Epidermal melanocyte (primary cell): ENCODE measurements around the gene PCYT1B.
A peak's percentile ranks its signal among the peaks of the same experiment; 100 is the strongest.
"Not testable (repeated sequence)": the region's sequence is repeated elsewhere in the genome, so short reads cannot be mapped to it uniquely, and the experiment has no call there.

Experiments
- DNase-seq: peaks from one replicate; pipeline ENCODE4 v3.0.0; 2011; ENCODE audit warnings: low spot score; ENCODE audit not compliant: insufficient read length

Gene PCYT1B

DNA sequence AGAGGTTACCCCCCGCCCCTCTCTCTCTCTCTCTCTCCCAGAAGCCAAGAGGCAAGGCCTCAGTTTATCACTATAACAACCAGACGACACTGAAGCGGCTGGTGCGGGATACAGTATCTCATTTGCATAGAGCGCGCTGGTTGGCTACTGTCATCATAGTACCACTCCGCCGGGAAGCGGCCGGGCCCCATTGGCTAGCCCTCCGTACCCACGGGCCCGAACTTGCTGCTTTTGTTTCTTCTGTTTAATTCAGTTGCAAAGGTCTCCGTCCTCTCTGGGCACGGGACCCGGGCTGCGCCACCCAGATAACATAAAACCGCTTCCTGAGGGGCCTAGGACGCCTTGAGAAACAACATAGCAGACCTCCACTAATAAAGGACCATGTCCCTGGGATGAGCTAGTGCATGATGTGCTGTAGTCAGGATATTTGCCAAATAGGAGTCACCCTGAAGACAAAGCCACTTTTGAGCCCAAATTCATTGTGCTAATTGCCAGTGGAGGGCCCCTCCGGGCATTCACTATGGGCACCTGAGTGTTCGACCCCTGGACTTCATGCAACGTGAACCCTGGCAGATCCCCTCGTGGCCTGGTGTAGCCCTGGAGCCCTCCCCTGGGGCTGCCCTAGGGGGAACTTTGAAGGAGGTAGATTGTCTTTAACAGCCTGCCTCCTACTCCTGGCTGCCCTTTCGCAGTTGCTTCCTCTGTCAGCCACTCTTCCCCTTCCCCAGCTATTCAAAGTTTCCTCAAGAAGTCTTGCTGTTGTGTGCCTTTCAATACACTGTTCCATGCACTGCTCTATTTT is at the start of gene PCYT1B:
TSS of gene PCYT1B (minus strand) at position 91 of the 802 bp plus-strand sequence. CDS start 242 bp downstream, outside the sequence.
- peak; percentile 20 for DNase-seq

DNA sequence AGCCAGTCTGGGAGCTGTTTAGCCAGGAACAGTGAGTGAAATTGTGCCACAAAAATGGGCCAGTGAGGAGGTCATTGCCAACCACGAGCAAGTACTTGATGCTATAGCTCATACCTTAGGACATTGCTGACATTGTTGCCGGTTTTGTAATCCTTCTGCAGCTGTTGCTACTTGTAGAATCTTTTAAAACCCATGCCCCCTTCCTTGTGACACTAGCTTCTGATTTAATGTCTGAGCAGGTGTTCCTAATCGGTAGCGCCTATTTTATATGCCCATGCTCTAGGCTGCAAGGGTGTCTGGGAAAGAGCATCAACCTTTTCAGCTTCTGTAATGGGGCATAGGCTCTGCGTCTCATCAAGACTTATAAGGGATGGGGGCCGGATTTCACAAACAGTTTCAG is 49.1 kb upstream of the PCYT1B start:
- DNase-seq, result no peak

DNA sequence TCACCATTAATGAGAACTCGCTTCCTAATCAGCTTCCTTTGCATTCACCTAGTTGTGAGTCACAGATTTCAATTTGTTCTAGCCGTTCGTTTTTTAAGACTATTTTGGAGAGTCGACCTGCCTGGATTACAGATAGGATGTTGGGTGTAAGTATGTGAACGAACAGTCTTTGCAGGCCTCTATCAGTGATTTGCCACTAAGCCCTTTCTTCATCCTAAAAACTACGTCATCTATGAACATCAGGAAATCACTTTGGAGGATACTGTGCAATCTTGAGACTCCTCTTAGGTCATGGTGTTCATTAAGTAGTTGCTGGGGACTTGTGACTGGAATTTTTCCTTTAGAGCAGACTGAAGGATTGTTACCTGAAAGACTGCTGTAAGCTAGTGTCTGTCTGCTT is 47.7 kb upstream of the PCYT1B start:
- DNase-seq, result no peak

DNA sequence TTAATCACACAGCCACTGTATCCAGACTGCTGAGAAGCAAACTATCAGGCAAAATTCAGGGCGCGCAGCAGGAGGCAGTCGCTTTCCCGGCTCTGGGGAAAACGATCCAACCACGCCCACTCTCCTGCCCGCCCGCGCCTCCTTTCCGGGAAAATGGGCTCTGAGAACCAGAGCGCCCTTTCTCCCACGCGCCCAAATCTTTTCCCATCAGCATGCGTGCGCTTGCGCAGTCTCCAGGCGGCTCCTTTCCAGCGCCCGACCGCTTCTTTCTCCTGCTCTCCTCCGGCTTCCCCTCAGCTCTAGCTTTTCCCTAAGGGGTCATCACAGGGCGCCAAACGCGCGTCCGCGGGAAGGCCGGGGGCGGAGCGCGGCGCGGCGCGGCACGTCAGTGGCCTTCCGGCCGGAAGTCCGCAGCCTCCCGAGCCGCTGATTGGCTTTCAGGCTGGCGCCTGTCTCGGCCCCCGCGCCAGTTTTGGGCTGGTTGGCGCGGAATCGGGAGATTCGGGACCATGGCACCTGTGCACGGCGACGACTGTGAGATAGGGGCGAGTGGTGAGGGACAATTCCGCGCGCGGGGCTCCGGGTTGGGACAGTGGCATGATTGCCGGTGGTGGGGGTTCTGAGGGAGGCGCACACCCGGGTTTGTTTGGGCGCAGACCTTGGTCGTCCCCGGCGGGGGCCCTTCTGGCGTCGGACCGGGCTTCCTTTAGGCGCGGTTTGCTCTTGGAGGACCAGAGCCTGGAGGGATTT is 46.5 kb upstream of the PCYT1B start, which contains the start of gene POLA1:
TSS of gene POLA1 (plus strand) at position 466 of the 750 bp plus-strand sequence. CDS start at position 510, 44 bp downstream.
- DNase-seq, result peak; percentile 72

DNA sequence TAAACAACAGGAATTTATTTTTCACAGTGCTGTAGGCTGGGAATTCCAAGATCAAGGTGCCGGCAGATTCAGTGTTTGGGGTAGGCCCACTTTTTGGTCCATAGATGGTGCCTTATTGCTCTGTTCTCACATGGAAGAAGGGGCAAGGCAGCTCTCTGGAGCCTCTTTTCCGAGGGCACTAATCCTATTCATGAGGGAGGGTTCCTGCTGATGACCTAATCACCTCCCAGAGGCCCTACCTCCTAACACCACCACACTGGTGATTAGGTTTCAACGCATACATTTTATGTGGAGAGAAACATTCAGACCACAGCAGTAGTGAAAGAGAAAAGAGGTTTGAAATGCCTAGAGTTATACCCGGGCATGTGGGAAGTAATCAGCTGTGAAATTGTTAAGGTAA is 45.2 kb upstream of the PCYT1B start:
- DNase-seq, result no peak

DNA sequence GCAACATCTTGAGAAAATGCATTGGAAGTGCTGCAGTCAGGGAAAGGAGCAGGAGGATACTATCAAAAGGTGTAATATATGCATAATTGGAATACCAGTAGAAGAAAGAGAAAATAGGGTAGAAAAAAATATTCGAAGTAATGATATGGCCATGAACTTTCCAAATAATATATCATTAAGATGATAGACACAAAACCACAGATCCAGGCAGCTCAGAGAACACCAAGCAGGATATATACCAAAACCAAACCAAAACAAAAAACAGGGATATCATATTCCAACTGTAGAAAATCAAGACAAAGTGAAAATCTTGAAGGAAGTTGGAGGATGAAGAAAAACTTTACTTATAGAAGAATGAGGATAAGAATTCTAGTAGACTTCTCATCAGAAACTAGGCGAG is 36.9 kb upstream of the PCYT1B start:
- no peak for DNase-seq

DNA sequence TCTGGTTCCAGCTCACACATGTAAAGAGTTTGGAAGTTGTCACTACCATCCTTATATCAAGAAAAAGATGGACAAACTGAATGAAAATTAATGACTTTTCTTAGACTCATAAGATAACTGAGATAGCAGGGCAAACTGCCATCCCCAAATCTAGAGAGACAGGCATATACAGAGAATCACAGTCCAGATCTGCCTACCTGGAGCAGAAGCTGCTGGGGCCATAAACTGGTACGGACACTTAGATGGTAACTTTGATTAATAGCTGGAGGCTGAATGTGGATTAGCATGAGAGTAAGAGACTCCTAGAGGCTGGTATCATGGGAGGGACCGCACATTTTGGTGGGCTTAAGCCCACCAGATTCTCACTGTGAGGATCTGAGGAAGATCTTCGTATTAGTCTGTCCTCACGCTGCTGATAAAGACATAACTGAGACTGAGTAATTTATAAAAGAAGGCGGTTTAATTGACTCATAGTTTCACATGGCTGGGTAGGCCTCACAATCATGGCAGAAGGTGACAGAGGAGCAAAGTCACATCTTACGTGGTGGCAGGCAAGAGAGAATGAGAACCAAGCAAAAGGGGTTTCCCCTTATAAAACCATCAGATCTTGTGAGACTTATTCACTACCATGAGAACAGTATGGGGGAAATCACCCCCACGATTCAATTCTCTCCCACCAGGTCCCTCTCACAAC is 35.7 kb upstream of the PCYT1B start:
- no peak for DNase-seq

DNA sequence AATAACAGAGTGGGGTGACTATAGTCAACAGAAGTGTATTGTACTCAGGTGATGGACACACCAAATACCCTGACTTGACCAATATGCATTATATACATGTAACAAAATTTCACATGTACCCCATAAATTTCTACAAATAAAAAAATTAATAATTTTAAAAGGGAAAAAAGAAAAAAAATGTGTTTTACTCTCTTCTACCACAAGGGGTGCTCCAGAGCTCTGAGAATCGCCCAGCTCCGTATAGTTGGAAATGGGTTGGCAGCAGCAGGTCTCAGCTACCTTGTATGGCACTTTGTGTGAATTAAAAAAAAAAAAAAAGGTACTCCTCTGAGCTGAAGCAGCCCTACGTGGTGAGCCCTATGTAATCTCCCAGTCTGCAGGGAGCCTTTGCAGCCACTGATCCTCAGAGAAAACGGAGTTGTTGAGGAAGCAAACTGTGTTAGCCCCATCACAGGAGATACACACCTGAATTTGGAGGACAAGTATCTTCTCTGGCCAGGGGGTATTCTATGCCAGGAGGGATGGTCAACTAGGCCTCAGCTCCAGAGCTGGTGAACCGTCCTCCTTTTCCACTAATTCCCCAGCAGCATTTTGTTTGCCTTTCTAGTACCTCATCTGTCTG is 29.4 kb upstream of the PCYT1B start:
- DNase-seq, result no peak

DNA sequence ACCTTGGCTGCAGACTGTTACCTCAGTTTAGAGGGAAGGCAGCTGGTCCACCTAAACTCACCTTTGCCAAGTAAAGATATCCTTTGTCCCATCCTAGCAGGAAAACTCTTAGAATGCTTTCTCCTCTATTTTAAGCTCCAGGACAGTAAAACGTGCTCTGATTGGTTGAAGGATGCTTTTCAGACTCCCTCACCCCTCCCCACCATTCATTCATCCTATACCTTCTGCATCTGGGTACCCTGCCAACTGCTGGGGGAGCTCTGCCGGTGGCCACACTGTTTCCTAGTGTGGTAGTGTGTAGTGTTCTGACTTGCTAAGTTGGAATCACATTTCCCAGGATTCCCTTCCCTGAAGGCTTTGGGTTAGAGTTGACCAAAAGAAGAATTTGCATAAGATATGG is 26.3 kb upstream of the PCYT1B start:
- DNase-seq, result no peak

DNA sequence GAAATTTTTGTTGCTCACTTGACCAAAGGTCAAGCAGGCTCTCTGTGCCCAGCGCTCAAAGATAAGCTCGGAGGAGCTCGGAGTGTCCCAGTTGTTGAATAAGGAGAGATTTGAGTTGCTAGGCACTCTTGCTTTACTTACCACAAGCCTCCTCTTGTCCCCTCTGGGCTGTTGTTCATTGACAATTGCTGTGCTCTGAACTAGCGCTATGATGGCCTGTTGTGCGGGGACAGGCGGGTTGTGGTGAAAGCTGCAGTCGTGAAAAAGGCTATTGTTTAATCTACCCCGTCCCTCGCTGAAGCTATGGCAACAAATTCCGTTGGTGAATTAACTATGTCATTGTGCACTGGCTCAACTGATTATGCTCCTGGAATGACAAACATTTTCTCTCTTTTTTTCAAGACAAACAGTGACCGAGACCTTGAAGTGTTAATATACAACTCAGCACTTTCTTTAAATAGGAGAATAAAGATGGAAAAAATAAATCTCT is 25.6 kb upstream of the PCYT1B start:
- no peak for DNase-seq

DNA sequence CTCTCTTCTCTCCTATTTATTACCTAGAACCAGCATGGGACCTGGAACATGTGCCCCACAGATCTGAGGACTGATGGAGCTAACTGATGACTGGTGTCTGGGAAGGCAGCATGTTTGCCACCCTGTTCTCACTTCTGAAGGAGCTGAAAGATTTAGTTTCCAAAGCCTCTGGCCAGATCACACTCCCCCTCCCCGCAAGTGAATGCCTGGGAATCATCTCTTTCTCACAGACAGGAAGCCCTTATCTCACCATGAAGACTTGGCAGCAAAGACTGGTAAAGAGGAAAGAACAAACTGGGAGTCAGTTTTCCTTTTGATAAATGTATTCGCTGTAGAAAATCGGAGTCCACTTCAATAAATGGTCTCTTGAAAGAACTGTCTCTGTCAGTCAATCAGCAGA is 21.0 kb upstream of the PCYT1B start:
- no peak for DNase-seq

DNA sequence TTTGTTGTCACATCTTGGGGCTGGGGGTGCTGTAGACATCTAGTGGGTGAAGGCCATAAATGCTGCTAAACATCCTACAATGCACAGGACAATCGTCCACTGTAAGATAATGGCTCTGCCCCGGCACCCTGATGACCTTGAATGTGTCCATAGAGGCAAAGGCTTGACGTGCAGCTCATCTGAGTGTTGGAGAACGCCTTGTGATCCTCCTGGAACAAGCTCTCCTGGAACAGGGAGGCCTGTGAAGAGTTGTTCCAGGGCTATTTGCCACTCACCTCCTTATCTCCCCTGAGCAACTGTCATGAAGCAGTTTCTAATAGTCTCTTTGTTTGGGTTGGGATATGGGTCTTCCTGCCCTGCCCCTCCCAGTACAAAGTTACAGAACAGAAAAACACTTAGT is 15.2 kb upstream of the PCYT1B start:
- no peak for DNase-seq

DNA sequence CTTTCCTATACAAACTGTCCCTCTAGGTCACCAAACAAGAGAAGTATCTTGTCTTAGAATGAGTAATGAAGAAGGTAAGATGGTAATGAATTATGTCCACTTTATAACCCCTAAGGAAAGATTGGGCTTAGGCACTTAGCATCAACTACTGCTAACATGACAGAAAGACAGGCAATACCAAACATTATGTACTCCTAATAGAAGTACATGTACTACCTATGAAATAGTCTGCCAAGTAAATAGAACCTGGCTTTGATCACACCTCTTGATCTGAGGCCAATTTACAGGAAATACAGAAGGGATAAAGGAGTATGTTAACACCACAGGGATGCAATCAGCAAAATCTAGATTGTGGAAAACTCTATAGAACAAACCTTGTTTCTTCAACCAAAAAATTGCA is 14.1 kb upstream of the PCYT1B start:
- no peak for DNase-seq

DNA sequence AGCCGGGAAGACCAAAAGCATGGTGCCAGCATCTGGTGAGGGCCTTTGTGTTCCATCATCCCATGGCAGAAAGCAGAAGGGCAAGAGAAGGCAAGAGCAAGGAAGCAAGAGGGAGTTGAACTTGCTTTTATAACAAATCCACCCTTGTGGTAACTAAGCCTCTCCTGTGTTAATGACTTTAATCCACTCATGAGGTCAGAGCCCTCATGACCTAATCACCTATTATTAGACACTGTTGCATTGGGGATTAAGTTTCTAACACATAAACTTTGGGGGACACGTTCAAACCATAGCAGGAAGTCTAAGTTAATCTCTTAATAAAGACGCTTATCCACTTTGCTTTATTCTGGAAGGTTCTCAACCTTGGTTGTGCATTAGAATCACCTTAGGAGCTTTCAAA is 12.5 kb upstream of the PCYT1B start:
- DNase-seq, result no peak

DNA sequence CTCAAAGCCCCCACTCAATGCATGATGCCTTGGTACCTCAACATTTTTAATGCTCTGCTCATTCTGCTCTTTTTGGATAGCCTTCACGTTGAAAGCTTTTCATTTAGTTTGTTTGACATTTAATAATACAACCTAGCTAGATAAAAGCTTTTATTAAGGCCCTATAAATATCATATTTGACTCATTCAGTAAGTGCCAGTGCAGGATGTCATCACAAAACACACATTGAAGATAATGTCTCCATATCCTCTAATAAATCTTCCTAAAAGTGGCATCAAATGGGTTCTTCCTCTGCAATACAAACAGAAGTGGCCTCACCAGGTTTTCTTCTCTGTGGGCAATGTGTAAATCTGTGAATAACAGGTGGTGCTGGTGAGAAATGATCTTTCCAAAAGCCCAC is 12.0 kb upstream of the PCYT1B start:
- DNase-seq, result no peak

DNA sequence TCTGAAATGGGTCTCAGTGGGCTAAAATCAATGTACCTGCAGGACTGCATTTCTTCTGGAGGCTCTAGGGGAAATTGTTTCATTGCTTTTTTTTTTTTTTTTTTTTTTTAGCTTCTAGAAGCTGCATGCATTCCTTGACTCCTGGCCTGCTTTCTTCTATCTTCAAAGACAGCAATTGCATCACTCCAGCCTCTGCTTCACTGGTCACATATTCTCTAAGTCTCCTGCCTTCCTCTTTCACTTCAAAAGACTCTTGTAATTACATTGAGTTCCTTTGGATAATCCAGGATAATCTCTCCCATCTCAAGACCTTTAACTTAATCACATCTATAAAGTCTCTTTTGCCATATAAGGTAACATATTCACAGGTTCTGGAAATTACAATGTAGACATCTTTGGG is 11.3 kb upstream of the PCYT1B start:
- DNase-seq, result no peak

DNA sequence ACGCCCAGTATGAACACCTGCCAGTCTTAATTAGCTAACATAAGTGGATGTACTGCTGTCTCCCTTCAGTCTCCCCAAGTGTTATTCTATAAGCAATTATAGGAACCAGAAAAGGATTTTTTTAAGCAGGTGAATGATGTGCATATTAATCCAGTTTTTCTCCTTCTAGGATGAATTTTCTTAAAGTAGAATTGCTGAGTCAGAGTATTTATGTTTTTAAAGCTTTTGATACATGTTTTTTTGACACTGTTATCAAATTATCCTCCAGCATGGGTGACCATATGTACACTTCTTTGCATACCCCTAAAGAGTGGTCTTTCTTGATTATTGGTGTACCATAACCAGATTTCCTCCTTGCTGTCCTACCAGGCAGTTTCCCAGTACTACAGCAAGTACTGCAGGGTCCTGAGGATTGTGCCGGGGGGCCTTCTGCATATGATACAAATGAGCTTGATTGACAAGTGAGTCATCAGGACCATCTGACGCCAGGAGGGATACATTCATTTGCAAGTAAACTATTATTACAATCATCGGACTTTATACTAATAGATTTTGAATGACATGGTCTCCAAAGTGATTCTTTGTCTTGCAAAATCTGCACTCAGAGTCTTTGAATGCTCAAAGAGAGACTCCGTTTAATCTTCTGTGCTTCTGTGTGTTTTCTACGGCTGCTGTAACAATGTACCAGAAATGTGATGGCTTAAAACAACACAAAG is 10.7 kb upstream of the PCYT1B start:
- DNase-seq, result no peak

DNA sequence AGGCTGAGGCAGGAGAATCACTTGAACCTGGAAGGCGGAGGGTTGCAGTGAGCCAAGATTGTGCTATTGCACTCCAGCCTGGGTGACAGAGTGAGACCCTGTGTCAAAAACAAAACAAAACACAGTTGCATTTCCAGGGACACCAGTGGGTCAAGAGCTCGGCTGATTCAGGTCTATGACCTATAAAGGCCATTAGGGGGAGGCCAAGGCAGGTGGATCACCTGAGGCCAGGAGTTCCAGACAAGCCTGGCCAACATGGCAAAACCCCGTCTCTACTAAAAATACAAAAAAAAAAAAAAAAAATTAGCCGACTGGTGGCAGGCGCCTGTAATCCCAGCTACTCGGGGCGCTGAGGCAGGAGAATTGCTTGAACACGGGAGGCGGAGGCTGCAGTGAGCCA is 8.5 kb upstream of the PCYT1B start:
- DNase-seq, result not testable (repeated sequence)

DNA sequence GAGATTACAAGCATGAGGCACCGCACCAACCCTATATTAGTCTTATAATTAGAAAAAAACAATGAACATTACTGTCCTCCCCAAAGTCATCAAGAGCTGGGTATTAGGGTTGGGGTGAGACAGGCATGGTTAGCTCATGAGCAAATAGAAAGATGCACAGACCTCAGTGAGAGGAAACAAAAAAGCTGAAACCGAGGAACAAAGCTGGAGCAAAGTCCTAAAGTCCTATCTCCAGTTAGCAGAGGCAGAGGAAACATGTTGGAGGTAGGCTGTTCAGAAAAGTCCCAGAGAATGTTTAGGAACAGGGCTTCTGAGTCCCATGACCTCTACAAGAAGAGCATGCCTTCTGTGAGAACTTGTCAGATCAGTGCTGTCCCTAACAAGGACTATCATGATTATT is 4.6 kb upstream of the PCYT1B start:
- no peak for DNase-seq

DNA sequence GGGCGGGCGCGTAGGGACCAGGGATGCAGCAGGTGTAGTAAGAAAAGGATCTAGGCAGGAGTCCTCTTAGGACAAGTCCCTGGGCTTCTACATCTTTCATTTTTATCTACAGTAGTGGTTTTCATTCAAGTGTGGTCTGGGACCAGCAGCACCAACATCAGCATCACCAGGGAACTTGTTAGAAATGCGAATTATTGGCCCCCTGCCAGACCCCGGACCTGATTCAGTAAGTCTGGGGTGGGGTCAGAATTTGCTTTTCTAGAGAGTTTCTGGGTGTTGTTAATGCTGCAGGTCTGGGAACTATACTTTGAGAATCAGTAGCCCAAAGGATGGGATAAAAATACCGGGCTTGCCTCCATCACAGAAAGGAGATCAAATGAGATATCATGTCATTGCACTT is 1.3 kb upstream of the PCYT1B start:
- no peak for DNase-seq

DNA sequence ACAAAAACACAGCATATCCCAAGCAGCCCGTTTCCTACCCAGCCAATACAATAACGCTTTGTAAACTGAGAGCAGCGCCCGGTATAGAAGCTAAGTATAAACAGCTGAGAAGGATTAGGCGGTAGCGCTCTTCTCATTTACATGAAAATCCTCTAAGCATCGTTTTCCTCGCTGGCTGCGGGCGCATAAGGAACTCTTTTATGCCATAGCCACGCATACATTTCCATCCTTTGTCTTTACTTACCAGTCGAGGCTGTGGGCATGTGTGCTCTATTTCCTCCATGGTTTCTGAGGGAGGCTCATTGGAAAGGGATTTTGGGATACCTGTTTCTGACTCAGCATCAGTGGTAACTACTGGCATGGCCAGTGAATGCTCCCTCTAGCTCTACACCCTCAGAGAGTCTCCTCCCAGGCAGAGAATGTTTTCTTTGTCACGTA is 383 bp downstream of the PCYT1B start:
- DNase-seq, result no peak
